ENCODE measurements around the gene ZNF860.
"Not testable (repeated sequence)": the region's sequence is repeated elsewhere in the genome, so short reads cannot be mapped to it uniquely, and the experiment has no call there.

The ZNF860 gene

DNA sequence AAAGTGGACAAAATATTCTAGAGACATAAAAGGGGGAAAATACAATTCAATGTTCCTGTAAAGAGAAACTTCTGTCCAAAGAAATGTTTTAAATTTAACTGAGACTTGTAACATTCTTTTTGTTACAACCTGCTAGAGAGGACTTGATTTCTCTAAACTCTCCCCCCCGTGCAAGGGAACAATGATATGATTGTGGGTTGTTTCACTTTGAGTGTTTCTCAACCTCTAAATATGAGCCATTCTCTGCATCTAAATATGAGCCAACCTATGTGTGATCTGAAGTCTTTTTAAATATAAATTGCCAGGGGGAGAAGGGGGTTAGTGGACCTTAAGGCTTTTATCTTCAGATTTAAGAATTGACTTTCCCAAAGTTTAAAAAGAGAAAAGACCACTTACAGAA, 14.6 kb downstream of the ZNF860 start:
- no peak for DNase-seq (ENCODE audit: low read depth in 2 of 2)

GRCh38 chr3:31997500-31997899, 15.9 kb downstream of the ZNF860 start:
- no peak for DNase-seq (ENCODE audit: low read depth in 2 of 2)

DNA sequence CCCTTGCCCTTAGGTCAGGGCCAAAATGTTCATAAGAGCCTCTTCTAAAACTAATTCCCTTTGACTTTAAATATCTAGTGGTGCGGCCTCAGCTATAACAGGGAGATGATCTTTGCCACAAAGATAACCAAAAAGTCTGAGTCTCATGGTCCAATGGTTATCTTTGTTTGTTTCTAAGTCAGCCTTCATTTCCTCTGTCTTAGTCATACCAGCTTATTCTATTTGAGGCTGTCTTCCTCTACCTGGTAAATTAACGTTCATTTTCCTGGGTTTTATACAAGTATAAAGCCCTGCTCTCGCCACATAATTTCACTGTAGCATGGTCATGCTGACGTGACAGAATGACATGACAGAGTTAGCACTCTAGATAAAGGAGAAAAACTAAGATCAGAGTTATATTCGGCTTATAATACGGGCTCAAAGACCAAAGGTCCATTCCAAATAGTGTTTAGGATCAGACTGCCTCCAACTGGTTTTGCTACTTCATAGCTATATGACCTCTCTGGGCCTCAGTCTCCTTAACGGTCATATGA, 18.4 kb downstream of the ZNF860 start:
- DNase-seq (ENCODE audit: low read depth in 2 of 2): no peak

- DNase-seq (ENCODE audit: low read depth in 2 of 2): no peak
These were observed 19.3 kb downstream of the ZNF860 start for GRCh38 chr3:32000877-32001276.

DNA sequence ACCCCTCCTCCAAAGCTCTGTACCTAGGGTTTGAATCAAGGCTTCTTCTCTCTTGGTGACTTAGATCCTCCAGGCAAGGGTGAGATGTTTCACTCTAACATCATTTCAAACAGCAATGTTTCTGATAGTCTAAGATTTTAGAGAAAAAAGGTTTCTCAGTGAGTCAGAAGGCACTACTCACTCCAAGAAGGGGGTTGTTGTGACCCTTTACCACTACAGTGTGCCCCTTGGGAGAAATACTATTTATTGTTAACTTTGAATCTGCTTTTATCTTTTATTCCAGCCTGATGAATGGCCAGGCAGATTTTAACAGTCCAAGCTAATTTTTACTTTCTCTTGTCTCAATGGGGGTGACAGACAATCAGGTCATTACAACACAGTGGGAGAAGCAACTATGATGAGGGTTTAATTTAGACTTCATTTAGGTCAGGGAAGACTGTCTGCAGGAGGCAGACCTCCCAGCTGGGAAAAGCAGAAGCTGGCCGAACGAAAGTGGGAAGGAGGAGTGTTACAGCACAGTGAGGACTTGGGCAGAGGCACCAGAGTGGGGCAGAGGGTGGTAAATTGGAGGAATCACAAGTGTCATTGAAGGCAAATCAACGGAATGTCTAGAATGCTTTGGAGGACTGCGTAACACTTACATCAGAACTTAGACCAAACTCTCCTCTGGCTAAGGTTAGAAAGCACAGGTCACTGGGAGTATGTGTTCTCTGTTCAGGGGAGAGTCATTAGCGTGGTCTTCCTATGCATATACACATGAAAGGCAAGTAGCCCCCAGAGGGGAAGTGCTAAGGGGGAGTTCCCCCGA, 21.2 kb downstream of the ZNF860 start:
- DNase-seq (ENCODE audit: low read depth in 2 of 2): no peak

DNA sequence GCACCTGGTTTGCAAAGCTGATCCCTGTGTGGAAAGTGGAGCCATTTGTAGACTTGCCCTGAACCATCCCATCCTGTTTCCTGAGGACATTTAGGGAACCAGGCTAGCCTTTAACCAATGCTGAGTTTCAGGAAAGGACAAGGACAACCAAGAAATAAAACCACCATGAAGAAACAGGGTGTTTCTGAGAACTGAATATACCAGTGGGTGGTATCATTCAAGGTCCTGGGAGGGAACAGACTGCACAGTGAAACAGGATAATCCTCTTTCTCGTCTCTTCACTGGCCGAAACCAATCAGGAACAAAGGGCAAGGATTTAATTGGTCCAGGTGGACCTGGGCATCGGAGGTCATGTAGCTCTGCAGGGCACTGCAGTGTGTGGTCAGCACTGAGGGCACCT, 21.8 kb downstream of the ZNF860 start:
- DNase-seq (ENCODE audit: low read depth in 2 of 2): no peak

DNA sequence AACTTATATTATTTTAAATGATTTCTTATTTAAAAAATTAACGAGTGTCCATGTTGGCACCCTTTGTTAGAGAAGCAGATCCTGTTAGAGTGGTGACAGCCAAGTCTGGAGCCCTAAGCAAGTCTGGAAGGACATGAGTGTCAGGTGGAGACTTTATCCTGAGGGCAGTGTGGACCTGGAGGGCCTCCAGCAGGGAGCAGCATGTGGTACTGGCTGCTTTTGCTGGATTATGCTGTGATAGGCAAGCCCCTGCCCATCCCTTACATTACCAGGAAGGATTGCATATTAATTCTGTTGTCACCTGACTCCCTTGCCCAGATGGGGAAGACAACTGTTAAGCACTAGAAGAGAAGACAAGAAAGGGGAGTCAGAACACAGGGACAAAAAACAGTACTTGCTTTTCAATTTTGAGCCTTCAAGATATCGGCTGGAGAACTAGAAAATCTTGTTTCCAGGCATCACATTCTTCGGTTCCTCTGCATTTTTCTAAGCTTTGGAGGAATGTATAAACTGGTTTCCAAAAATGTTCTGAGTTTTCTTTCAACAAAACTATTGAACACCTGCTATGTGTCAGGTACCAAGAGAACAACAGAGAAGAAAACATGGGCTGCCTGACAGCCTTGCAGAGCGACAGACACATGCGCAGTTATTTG, 22.7 kb downstream of the ZNF860 start:
- no peak for DNase-seq (ENCODE audit: low read depth in 2 of 2)

- DNase-seq (ENCODE audit: low read depth in 2 of 2): no peak
These were observed 27.6 kb downstream of the ZNF860 start for GRCh38 chr3:32009101-32009500.

- DNase-seq (ENCODE audit: low read depth in 2 of 2): no peak
These were observed 28.4 kb downstream of the ZNF860 start for GRCh38 chr3:32009957-32010356.

GRCh38 chr3:32010699-32011098, 29.1 kb downstream of the ZNF860 start:
- not testable (repeated sequence) for DNase-seq (ENCODE audit: low read depth in 2 of 2)

DNA sequence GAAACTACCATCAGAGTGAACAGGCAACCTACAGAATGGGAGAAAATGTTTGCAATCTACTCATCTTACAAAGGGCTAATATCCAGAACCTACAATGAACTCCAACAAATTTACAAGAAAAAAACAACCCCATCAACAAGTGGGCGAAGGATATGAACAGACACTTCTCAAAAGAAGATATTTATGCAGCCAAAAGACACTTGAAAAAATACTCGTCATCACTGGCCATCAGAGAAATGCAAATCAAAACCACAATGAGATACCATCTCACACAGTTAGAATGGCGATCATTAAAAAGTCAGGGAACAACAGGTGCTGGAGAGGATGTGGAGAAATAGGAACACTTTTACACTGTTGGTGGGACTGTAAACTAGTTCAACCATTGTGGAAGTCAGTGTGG, 34.1 kb downstream of the ZNF860 start:
- not testable (repeated sequence) for DNase-seq (ENCODE audit: low read depth in 2 of 2)

- no peak for DNase-seq (ENCODE audit: low read depth in 2 of 2)
These were observed 35.7 kb downstream of the ZNF860 start for GRCh38 chr3:32017286-32017685.

DNA sequence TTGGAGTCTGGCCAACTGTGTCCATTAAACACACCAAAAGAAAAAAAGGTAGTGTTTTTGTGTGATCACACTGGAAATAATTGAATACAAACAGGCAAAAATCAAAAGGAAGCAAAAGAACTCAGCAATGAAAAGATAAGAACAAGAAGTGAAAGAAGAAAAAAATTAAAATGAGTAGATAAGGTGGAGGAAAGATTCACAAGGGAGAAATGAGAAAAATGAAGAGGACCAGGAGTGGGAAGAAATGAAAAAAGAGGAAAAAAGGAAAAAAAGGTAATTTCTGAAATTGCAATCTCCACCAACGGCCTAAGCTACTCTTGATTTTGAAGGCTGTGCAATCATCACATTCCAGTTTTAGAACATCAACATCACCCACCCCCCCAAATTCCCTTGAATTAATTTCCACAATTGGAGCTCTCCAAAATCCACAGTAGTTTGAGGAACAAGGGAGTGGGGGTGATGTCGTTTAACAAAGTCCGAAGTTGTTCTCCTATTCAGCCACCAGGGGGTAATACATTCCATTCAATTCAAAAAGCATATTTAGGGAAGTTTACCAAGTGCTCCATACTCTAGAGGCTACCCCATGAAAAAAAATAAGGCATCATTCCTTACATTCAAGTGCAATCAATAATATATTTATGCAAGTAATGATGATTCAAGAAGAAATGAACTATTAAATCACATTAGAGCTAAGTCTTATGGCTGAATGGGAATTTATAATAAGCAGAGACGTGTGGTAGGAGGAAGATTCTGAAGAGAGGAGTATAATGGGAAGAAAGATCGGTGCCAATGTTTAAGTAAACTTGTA, 37.4 kb downstream of the ZNF860 start:
- no peak for DNase-seq (ENCODE audit: low read depth in 2 of 2)

GRCh38 chr3:32021155-32021554, 39.6 kb downstream of the ZNF860 start:
- no peak for DNase-seq (ENCODE audit: low read depth in 2 of 2)

DNA sequence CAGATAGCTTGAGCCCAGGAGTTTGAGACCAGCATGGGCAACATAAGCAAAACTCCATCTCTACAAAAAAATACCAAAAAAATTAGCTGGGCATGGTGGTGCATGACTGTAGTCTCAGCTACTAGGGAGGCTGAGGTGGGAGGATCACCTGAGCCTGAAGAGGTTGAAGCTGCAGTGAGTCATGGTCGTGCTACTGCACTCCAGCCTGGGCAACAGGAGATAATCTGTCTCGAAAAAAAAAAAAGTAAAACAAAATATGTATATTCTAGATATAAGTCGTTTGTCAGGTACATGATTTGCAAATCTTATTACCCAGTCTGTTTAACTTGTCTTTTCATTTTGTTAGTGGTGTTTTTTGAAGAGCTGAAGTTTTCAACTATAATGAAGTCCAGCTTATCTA, 40.2 kb downstream of the ZNF860 start:
- no peak for DNase-seq (ENCODE audit: low read depth in 2 of 2)

GRCh38 chr3:32022947-32023346, 41.4 kb downstream of the ZNF860 start:
- DNase-seq (ENCODE audit: low read depth in 2 of 2): no peak

GRCh38 chr3:32026593-32026992, 45.0 kb downstream of the ZNF860 start:
- no peak for DNase-seq (ENCODE audit: low read depth in 2 of 2)

- no peak for DNase-seq (ENCODE audit: low read depth in 2 of 2)
These were observed 56.4 kb downstream of the ZNF860 start for GRCh38 chr3:32037932-32038267.

- no peak for DNase-seq (ENCODE audit: low read depth in 2 of 2)
These were observed 59.8 kb downstream of the ZNF860 start for GRCh38 chr3:32041316-32041715.

All from stimulated activated CD8-positive, alpha-beta memory T cell treated with anti-CD3 and anti-CD28 coated beads, Interleukin-15, amount 100 ng/mL, for 4 hours (primary cell).